Activated CD4-positive, alpha-beta T cell treated with anti-CD3 and anti-CD28 coated beads, Interleukin-2, Interleukin-6, amounts not matched to agents 100 ng/mL and 50 ng/mL, durations not matched to agents 16 hours and 8 hours (primary cell): Measurements from ENCODE around the gene SRD5A1.

ENCODE experiments used
- DNase-seq: peaks from one replicate; pipeline ENCODE4 v3.0.0-alpha.2; 2020

The SRD5A1 gene

DNA sequence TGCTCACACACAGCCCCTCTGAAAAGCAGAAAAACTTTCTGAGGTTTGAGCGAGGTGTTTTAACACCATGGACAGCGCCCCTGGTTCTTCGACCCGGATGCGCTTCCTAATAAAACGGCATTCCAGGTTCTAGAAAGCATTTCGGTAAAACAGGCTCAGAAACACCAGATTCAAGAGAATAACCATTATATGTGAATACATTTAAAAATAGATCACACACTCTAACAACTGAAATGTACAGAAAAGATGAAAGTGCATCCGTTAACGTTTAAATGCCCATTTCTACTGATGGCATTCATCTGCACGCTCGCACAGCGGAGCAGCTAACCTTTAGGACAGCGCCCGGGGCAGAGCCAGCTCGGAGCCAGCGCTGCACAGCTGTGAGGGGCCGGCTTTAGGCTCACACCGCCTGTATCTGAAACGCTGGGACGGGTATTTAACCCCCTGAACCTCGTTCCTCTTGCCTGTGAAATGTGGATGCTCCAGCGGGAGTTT lies 53.7 kb downstream of the SRD5A1 start:
- DNase-seq = no peak

DNA sequence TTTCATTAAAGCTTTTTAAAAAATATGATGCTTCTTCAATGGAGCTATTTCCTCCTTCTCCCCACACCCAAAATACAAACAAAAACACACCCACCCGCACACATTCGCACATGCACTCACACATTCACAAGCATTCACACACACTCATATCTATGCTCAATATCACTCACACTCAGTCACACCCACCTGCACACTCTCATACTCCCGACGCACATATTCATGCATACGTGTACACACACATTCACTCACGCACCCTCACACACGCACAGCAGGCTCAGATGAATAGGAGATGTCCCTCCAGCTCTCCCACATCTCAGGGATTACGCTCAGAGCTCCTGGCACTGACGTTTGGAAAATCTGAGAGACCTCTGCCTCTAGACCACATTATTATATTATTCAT lies 54.3 kb downstream of the SRD5A1 start:
- no peak for DNase-seq

- no peak for DNase-seq
Observed at GRCh38 chr5:6692906-6693305, 59.7 kb downstream of the SRD5A1 start.

DNA sequence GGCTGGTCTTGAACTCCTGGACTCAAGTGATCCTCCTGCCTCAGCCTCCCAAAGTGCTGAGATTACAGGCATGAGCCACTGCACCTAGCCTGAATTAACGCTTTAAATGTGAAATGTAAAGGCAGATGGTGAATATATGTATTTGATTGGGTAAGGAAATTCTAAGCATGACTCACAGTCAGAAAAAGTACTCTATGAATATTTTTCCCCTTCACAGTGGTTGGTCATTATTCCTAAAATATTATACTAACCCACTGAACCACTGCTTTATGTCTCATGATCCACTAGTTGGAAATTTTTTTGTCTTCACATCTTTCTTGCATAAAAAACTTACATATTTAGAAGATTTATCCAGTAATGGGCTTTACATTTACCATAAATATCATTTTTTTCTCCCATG lies 65.5 kb downstream of the SRD5A1 start:
- no peak for DNase-seq

DNA sequence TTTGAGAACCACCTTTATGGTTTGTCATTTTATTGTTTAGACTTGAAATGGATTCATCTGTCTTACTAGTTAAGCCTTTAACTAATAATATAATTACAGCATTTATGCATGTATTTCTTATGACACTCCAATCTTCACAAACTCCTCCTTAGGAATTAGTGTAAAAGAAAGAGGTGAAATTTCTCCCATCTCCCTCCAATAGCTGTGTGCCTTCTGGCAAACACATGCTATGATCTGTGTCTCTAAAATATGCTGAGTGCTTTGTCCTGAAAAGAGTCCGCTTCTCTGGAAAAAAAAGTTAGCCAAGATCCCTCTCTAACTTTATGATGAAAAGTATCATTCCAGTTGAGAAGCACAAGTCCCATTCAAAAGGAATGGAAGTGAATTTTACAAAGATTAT lies 66.1 kb downstream of the SRD5A1 start:
- no peak for DNase-seq

DNA sequence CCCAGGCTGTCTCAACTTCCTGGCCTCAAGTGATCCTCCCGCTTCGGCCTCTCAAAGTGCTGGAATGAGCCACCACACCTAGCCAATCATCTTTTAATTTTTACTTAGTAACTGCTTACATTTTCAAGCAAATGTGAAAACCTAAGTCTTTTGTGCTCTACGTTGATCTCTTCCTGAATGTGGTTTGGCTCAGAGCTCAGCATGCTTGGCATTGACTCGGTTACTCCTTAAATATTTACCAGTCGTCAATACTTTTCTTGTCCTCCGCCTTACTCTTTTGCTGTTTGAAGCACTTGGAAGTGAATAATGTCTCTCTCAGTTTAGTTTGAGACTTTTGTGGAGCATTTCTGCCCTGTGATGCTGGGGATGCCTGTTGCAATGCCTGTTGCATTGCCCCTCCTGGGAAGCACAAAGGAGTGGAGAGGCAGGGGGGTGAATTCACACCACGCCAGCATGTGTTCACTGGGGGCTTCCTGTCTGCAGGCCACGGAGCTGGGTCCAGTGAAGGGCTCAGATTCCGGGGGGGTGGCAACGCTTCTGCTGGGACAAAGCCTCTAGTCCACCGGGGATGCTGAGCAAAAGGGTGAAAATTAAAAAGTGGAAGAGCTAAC lies 66.9 kb downstream of the SRD5A1 start:
- no peak for DNase-seq

DNA sequence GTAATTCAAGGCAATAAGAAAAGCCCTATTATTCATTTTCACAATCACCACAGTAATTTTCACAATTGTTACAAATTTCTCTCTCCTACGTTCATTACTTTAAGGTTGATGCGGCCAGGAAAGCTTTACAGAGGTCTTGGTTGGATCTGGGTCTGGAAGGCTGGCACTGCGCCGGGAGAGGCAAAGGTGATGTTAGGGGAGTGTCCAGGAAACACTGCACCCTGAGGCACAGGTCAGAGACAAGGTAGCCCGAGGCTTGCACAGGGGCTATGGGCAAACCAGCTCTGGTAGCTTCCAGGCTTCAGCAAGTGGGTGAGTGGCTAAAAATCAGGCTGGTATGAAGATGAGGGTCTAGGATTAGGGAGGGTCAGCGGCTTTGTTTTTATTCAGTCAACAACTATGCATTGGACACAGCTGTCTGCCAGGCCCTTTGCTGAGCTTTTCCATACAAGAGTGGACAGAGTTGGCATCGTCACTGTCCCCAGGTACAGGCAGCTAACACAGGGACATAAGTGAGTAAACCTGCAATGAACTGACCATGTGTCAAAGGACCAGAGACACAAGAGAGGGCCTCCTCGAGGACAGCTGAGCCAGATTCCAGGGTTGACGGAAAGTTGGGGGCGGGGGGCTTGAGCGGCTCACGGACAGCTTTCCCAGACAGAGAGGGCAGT lies 67.6 kb downstream of the SRD5A1 start:
- DNase-seq = no peak

- DNase-seq = no peak
Observed at GRCh38 chr5:6701491-6701890, 68.3 kb downstream of the SRD5A1 start.

GRCh38 chr5:6702633-6703032 lies 69.4 kb downstream of the SRD5A1 start:
- DNase-seq = no peak

DNA sequence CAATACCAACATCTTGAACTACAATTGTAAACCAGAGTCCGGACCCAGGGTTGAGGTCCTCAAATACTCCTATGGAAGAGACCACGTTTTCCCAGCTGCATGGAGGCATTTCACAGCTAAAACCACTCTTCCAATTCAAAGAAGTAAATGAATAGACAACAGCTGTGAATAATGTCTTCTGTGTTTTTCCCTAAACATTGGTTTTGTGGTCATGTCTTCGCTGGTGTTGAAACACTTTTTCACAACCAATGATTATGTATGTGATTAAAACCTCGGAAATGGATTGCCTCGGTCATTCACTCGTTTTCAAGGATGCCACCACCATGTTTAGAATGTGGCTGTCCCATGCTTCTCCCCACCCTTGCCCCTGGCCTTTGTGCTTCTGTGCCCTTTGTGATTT lies 70.6 kb downstream of the SRD5A1 start:
- DNase-seq = no peak

DNA sequence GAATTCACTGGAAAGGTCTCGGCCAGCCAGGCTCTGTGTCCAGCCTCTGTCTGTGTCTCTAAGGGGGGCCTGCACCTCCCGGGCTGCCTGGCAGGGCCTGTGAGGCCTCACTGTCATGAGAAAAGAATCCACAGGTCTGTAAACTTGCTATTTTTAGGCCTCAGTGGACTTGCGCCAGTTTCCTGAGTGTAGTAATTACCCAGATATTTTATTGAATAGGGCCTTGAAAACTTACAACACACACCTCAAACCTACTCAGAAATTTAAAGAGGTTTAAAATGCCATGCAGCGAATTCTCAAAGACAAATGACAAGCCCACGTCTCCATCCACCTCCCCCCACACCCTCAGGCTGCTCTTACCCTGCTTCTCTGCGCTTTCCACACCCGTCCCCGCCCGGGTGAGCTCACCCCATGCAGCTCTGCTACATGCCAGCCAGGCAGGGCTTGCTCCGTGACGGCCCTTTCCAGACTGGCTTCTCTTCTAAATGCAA lies 71.2 kb downstream of the SRD5A1 start:
- no peak for DNase-seq

GRCh38 chr5:6705088-6705487 lies 71.8 kb downstream of the SRD5A1 start:
- DNase-seq = no peak

GRCh38 chr5:6705959-6706358 lies 72.7 kb downstream of the SRD5A1 start:
- no peak for DNase-seq

DNA sequence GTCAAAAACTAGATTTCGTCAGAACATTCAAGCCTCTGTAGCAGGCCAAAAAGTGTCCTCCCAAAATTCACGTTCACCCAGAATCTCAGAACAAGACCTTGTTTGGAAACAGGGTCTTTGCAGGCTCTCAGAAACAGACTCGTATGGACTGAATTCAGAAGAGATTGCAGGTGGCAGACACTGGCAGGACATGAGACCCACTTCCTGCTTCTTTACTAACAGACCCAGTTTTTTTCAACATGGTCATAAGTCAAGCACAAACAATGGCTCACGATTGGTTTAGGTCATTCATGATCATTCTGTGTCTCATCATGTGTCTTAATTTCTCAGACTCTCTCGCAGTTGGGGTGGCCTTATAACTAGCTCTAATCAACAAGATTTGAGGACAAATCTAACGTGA lies 74.6 kb downstream of the SRD5A1 start:
- no peak for DNase-seq

DNA sequence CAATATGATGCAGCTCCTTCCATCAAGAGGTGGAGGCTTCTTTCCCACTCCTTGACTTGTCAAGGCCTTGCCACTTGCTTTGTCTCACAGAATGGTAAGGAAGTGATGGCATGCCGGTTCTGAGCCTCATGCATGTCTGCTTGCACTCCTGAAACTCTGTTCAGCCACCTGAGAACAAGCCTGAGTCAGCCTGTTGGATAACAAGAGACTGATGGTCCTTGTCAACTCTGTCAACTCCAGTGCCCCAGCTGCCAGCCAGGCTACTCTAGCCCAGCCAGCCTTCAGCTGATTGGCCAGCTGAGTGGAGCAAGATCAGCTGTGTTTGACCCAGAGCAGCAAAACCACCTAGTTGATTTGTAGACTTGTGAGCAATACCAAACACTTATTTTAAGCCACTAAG lies 75.6 kb downstream of the SRD5A1 start:
- no peak for DNase-seq

- no peak for DNase-seq
Observed at GRCh38 chr5:6710070-6710469, 76.8 kb downstream of the SRD5A1 start.

- DNase-seq = no peak
Observed at GRCh38 chr5:6710551-6711318, 77.5 kb downstream of the SRD5A1 start.

GRCh38 chr5:6711409-6712141 lies 78.3 kb downstream of the SRD5A1 start:
- no peak for DNase-seq

- peak; percentile 55 for DNase-seq
Observed at GRCh38 chr5:6712142-6712576, 78.9 kb downstream of the SRD5A1 start.

DNA sequence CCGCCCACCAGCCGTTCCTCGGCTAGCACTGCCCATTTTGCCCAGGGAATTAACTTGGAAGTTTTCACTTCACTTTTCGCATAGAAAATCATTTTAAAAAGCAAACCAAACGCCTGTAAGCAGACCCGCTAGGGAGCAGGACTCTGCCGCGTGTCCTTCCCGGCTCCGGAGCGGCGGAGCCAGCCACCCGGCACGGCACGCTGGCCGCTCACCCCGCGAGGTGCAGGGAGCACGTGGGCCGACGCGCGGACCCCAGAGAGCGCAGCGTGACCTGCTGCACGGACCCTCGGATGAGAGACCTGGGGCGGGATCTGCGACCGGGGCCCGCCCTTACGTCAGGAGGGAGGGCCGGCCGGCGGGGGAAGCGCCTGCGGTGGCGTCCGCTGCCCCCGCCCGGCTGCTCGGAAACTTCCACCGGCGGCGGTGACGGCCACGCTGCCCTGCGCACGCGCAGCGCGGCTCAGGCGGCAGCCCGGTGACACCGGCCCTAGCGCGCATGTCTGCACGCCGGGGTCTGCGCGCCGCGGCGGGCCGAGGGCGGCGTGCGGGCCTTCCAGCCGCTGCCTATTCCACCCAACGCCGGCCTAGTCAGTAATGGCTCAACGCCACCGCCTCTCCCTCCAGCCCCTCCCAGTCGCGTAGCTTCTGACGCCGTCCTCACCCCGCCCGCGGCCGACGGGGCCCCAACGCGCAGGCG lies 79.5 kb downstream of the SRD5A1 start:
- peak; percentile 98 for DNase-seq

DNA sequence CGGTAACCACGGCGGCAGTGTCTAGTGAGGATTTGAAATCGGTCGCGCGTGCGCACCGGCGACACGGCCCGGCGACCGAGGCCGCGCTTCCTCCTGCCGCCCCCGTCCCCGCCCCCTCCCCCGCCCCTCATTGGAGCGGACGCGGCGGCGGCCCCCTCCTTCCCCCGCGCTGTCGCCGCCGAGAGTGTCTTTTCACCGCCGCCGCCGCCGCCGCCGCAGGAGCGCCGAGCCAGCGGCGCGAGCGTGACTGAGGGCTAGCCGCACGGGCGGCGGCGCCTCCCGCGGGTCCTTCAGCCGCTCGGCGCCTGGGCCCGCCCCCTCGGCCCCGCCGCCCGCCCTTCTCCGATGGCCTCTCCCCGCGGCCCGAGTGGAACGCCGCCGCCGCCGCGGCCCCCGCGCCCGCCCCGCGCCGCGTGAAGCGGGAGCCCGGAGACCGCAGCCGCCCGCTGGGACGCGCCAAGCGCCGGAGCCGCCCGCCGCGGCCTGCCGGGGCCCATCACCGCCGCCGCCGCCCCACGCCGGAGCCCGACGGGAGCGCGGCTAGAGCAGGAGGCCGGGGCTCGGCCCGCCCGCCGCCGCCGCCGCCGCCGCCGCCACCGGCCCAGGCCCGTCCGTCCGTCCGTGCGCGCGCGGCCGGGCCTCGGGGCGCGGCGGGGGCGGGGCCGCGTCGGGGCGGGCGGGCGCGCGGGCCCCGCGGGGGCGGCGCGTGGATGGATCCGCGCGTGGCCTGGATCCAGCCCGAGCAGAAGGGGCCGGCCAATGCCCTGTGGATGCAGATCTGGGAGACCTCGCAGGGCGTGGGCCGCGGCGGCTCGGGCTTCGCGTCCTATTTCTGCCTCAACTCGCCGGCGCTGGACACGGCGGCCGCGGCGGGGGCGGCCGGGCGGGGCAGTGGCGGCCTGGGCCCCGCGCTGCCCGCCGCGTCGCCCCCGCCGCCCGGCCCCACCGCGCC lies 80.3 kb downstream of the SRD5A1 start, which contains the start of gene TENT4A:
TENT4A (plus strand) TSS at position 159 of the 952 bp plus-strand sequence; CDS start at position 711, 552 bp downstream.
- no peak for DNase-seq
